Measurements from ENCODE around the gene GALNT1. TPM values are rescaled to one million over a fixed set of nuclear protein-coding genes. Genes with fewer than 3 reads are reported as not detected.
A peak's percentile ranks its signal among the peaks of the same experiment; 100 is the strongest.

Gene GALNT1
- total and polyA plus RNA-seq, 9 of the 15 experiments (the other 6 are each of a cell fraction or from before 2014, with no cell fraction given), result 14.4 to 54.1 (median 36.6) TPM

- no peak overlapping the region for H3K4me3 ChIP-seq
- H4K20me1 ChIP-seq (replicated peaks; ENCODE audit: control insufficient read depth, insufficient read depth, low read length), result no peaks in the 10 kb centered on the region
- H3K9me1 ChIP-seq (ENCODE audit: control insufficient read depth, insufficient read depth, low read length), result no peaks in the 10 kb centered on the region
- ChIA-PET POLR2A (no interaction called here), CTCF (ENCODE audit: low intra/inter-chr PET ratio) (no interaction called here)
- H3K4me1 ChIP-seq (replicated peaks in 1 of 2; ENCODE audit: control insufficient read depth in 2 of 2, insufficient read depth in 2 of 2, low read length in 2 of 2), result no peaks in the 10 kb centered on the region
- H3K4me2 ChIP-seq (ENCODE audit: insufficient read depth, low read length), result no peak overlapping the region
- H3K79me2 ChIP-seq (ENCODE audit: control insufficient read depth, insufficient read depth, low read length), result no peaks in the 10 kb centered on the region
- no peaks in the 10 kb centered on the region for H3K27me3 ChIP-seq (ENCODE audit: control insufficient read depth in 2 of 2, insufficient read depth in 2 of 2, low read length in 2 of 2)
- H2AFZ ChIP-seq (ENCODE audit: low read depth, low read length), result no peak overlapping the region
- no peak for DNase-seq (ENCODE audit: extremely low read depth in 1 of 4, low spot score in 3 of 4)
- no peaks in the 10 kb centered on the region for H3K36me3 ChIP-seq (ENCODE audit: control insufficient read depth, insufficient read depth, low read length)
- no peaks in the 10 kb centered on the region for H3K9me3 ChIP-seq (replicated peaks; ENCODE audit: control insufficient read depth, insufficient read depth, low read depth, low read length)
- intact Hi-C loops (cut with micrococcal nuclease) (no loop called here), in situ Hi-C loops (cut with MboI) (no loop called here)
- ATAC-seq, result no peak
- no peak for FAIRE-seq
- no peak overlapping the region for H3K9ac ChIP-seq (ENCODE audit: insufficient read depth in 1 of 2, low read depth in 2 of 2, low read length in 2 of 2)
- TF ChIP-seq CREB3 (tag; conservative IDR thresholded peaks at IDR 0.05; ENCODE audit: low read depth), result no peak
- no peak for TF ChIP-seq KLF6 (CRISPR knock-in tag; IDR thresholded peaks at IDR 0.05; ENCODE audit: borderline replicate concordance)
- no peak for TF ChIP-seq EWSR1 (IDR thresholded peaks at IDR 0.05; ENCODE audit: borderline replicate concordance, low read depth, partially characterized antibody)
- TF ChIP-seq EP400 (IDR thresholded peaks at IDR 0.05), result no peak
- peak; percentile 48 for TF ChIP-seq TFE3 (CRISPR knock-in tag; IDR thresholded peaks at IDR 0.05)
- no peak for TF ChIP-seq U2AF2 (optimal IDR thresholded peaks at IDR 0.05; ENCODE audit: low read depth, low read length)
- no TSS peak for BruUV-seq (replicated peaks)
- no peak overlapping the region for H3K27ac ChIP-seq (ENCODE audit: extremely low read depth, low read depth, low read length)
These were observed 52.2 kb downstream of the GALNT1 start for GRCh38 chr18:35633761-35634160.

Data from K562 (cell line).